Astrocyte (in vitro differentiated cells and primary cell): Measurements from ENCODE around the gene BBS12.

Experiments
- EZH2 ChIP-seq: IDR thresholded peaks from 2 replicates; pipeline ENCODE4 v1.6.1; 2012; ENCODE audit warnings: mild to moderate bottlenecking, low read length, inconsistent platforms; ENCODE audit not compliant: insufficient read depth
- TF ChIP-seq, protein P1 (sequence below): IDR thresholded peaks from 2 replicates; pipeline ENCODE4 v1.5.1; 2011; ENCODE audit warnings: low read depth, mild to moderate bottlenecking, inconsistent platforms, low read length, moderate library complexity; ENCODE audit not compliant: insufficient read depth

DNA sequence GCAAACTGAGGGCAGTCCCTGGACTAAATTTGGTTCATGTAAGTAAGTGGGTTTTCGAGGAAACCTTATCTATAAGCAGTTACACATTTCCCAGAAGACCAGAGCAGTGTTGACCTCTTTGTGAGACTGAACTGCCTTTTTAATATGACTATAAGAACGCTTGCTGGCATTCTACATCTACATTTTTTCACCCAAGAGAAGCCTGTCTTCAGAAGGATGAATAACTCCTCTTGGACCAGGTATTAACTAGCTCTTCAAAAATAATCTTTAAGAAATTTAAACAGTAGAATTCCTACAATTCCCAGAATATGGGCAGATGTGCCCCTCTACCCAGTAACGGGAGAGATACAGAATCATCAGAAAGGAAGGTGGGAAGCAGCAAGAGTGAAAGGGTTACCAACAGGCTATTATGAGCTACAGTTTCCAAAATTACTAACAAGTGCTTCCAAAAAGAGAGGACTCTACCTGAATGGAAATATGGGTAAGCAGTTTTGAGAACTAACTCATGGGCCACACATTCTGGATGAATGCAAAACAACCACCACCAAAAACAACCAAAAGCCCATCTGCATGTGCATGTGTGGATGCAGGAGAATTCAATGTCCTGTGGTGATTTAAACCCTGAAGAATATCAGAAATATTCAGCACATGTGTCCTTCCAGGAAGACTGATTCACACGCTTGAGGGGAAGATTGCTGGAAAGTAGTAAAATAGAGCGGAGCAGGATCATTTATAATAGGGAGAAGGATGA is 17.4 kb downstream of the BBS12 start:
- TF ChIP-seq, protein P1, sequence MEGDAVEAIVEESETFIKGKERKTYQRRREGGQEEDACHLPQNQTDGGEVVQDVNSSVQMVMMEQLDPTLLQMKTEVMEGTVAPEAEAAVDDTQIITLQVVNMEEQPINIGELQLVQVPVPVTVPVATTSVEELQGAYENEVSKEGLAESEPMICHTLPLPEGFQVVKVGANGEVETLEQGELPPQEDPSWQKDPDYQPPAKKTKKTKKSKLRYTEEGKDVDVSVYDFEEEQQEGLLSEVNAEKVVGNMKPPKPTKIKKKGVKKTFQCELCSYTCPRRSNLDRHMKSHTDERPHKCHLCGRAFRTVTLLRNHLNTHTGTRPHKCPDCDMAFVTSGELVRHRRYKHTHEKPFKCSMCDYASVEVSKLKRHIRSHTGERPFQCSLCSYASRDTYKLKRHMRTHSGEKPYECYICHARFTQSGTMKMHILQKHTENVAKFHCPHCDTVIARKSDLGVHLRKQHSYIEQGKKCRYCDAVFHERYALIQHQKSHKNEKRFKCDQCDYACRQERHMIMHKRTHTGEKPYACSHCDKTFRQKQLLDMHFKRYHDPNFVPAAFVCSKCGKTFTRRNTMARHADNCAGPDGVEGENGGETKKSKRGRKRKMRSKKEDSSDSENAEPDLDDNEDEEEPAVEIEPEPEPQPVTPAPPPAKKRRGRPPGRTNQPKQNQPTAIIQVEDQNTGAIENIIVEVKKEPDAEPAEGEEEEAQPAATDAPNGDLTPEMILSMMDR = no peak
- TF ChIP-seq EZH2 = no peak
